Measurements from ENCODE around the gene TNFRSF19.

DNA sequence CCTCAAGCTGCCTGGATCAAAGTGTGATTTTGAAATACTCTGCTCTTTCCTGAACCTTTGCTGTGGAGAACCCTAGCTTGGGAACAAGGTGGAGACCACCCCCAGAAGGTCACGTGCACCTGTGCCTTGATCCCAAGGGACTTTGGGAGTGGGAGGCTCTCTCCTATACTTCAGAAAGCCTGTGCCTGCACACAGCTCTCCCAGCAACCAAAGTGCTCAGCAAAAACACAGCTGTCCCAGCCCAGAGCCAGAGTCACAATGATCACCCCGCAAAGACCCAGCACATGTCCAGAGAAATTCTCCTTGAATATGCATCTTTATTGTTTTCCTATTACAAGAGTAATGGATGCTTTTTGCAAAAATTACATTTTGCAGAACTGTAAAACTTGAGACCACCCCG is 43.4 kb downstream of the TNFRSF19 start:
- TF ChIP-seq SMC3 (IDR thresholded peaks at IDR 0.05; ENCODE audit: low read length) (no peak), ZNF335 (CRISPR knock-in tag; IDR thresholded peaks at IDR 0.05) (no peak)
- TF ChIP-seq, protein P1, sequence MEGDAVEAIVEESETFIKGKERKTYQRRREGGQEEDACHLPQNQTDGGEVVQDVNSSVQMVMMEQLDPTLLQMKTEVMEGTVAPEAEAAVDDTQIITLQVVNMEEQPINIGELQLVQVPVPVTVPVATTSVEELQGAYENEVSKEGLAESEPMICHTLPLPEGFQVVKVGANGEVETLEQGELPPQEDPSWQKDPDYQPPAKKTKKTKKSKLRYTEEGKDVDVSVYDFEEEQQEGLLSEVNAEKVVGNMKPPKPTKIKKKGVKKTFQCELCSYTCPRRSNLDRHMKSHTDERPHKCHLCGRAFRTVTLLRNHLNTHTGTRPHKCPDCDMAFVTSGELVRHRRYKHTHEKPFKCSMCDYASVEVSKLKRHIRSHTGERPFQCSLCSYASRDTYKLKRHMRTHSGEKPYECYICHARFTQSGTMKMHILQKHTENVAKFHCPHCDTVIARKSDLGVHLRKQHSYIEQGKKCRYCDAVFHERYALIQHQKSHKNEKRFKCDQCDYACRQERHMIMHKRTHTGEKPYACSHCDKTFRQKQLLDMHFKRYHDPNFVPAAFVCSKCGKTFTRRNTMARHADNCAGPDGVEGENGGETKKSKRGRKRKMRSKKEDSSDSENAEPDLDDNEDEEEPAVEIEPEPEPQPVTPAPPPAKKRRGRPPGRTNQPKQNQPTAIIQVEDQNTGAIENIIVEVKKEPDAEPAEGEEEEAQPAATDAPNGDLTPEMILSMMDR (CRISPR knock-in tag; IDR thresholded peaks at IDR 0.05) = no peak
